Psoas muscle (tissue), 8 donors: ENCODE measurements around the gene DCUN1D2. TPM values are rescaled to one million over a fixed set of nuclear protein-coding genes. Genes with fewer than 3 reads are reported as not detected.
"Not testable (repeated sequence)": the region's sequence is repeated elsewhere in the genome, so short reads cannot be mapped to it uniquely, and the experiment has no call there.

ENCODE experiments used
- ATAC-seq, 4 donors: fragments of 200-7000 bp; cut with Tn5 transposase; one replicate each; pipeline ENCODE4 v1.9.1; 2020; ENCODE audit warnings: moderate library complexity in 3 of 4, mild to moderate bottlenecking in 2 of 4
- DNase-seq, 2 donors: peaks; one replicate each; pipeline ENCODE4 v3.0.0-alpha.2; 2020
- H3K27ac ChIP-seq: fragments of 200-600 bp; one replicate; pipeline ENCODE4 v1.8.0; 2022
- H3K27me3 ChIP-seq, 3 donors: fragments of 200-600 bp in 1 of 3; one replicate each; pipeline versions ENCODE4 v1.6.1 to v1.8.0; 2013 to 2022; ENCODE audit warnings: low read length in 2 of 3, mild to moderate bottlenecking in 2 of 3, moderate library complexity in 1 of 3; ENCODE audit not compliant: insufficient read depth in 3 of 3
- H3K36me3 ChIP-seq, 2 donors: fragments of 200-600 bp in 1 of 2; one replicate each; pipeline versions ENCODE4 v1.6.1 to v1.8.0; 2013 to 2022; ENCODE audit warnings: low read depth in 1 of 2, mild to moderate bottlenecking in 1 of 2, moderate library complexity in 1 of 2; ENCODE audit not compliant: insufficient read depth in 1 of 2
- H3K4me1 ChIP-seq: fragments of 200-600 bp; one replicate; pipeline ENCODE4 v1.8.0; 2022
- H3K4me3 ChIP-seq: fragments of 200-600 bp; one replicate; pipeline ENCODE4 v1.8.0; 2022; ENCODE audit warnings: mild to moderate bottlenecking
- H3K9me3 ChIP-seq: fragments of 200-600 bp; one replicate; pipeline ENCODE4 v1.8.0; 2022
- CTCF ChIP-seq: fragments of 200-600 bp; IDR thresholded peaks from one replicate; pipeline ENCODE4 v1.8.0; 2022; ENCODE audit warnings: antibody characterized with exemption
- WGBS, 3 donors: extraction: QIAGEN DNeasy Blood & Tissue Kit; methylation state at CpG; one replicate each; pipeline versions ENCODE4 v1.1.6 to v1.1.7; 2013; 5-methylcytosine and 5-hydroxymethylcytosine counted together
- intact Hi-C, 2 donors: fragments of 100-400 bp; cut with DNase I; formaldehyde crosslinking; loops; one replicate each; pipeline versions ENCODE4 v1.11.0 to v1.14.2; 2022
- polyA plus RNA-seq, 3 donors: library from polyadenylated mRNA; stranded (reverse); fragments of 200-250 nt; gene quantifications; one replicate each; pipeline ENCODE4 v1.2.3, GENCODE V29; 2013
- total RNA-seq, 4 donors: library from RNA; stranded (reverse); fragmentation: NEBNext Ultra II Directional in 2 of 4; extraction: Animal tissue kit (Norgen Biotek cat#: 25700) in 2 of 4; gene quantifications; one replicate each; pipeline versions ENCODE4 v1.2.1 to v1.2.4, GENCODE V29; 2021 to 2023
- donor health status: healthy with polysubstance abuse.
- donor health status: DM: no; HTN: no; CAD: no; lungs with moderate emphysema.
- donor health status: Bipolar disorder and iron deficiency.
- donor health status: healthy.
- donor health status: DM: yes; HTN: yes; CAD: no.
- donor health status: DM: no; HTN: no; CAD: no.
- donor health status: DM: no; HTN: no; CAD: no.
- donor health status: DM: yes; HTN: yes; CAD: no.

The DCUN1D2 gene
- total and polyA plus RNA-seq, 7 donors = 32.4 to 151 (median 71.2) TPM

GRCh38 chr13:113450861-113451620, 39.5 kb downstream of the DCUN1D2 start:
- peak; percentile 57 to 88 for DNase-seq
- H3K36me3 ChIP-seq = peaks cover 0 to 14% of the 10 kb centered on the region in 2 donors
- TF ChIP-seq CTCF = peak; percentile 39
- WGBS, 3 donors = 42 to 53% (median 49%) methylated on average over 18 of the region's 19 CpGs
- H3K27ac ChIP-seq = peak overlapping the region; percentile 89
- ATAC-seq = peak in 2 of 4 donors; percentile 25 to 31
- H3K27me3 ChIP-seq, H3K9me3 ChIP-seq: not testable (repeated sequence)
- peaks cover 33% of the 10 kb centered on the region for H3K4me1 ChIP-seq
- intact Hi-C loops = loop anchor here (5.0 to 10.0 kb wide), 4 partner anchors 34 to 176 kb away; partner anchors contain the start of gene LAMP1 (in 1 of the 2)
- H3K4me3 ChIP-seq = peak overlapping the region; percentile 68

GRCh38 chr13:113450348-113450744, 40.2 kb downstream of the DCUN1D2 start:
- peak in 1 of 2 donors; percentile 26 for DNase-seq
- intact Hi-C loops = loop anchor here (5.0 to 10.0 kb wide), 4 partner anchors 33 to 176 kb away; partner anchors contain the start of gene LAMP1 (in 1 of the 2)
- not testable (repeated sequence) for H3K27me3 ChIP-seq, H3K9me3 ChIP-seq, H3K36me3 ChIP-seq, ATAC-seq
- WGBS, 3 donors = 56 to 80% (median 60%) methylated on average over 8 to 9 of the region's 9 CpGs
- Histone ChIP-seq H3K4me1 (peaks cover 33% of the 10 kb centered on the region), H3K4me3 (peak overlapping the region; percentile 60), H3K27ac (peak overlapping the region; percentile 89)

DNA sequence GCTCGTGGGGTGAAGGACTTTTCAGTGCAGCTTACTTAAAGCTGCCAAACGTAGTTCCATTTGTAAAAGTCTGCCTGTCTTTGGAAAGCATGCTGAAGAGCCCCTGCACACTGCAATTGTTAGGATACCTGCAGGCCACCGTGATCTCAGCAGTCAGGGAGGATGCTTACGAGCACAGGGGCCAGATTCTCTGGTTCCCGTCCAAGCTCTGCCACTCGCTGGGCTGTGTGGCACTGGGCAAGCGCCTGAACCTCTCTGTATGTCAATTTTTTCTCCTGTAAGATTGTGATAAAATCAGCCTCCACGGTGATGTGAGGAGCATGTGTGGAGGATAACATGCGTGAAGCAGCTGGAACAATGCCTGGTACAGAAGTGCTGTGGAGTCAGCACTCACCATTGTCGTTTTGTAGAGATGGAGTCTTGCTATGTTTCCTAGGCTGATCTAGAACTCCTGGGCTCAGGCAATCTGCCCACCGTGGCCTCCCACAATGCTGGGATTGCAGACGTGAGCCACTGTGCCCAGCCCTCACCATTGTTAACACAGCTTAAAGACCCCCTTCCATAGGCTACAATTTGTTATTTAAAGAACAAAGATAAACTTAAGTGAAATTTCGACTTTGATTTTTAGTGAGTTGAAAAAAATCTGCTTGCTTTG, 40.7 kb downstream of the DCUN1D2 start:
- H3K9me3 ChIP-seq = no peaks in the 10 kb centered on the region
- 50 to 69% (median 56%) methylated on average over 13 of the region's 13 CpGs for WGBS, 3 donors
- H3K4me3 ChIP-seq = peak overlapping the region; percentile 60
- no peak for TF ChIP-seq CTCF
- DNase-seq = peak in 1 of 2 donors; percentile 44
- H3K27ac ChIP-seq = peak overlapping the region; percentile 89
- intact Hi-C loops = loop anchor here (5.0 to 10.0 kb wide), 4 partner anchors 33 to 175 kb away; partner anchors contain the start of gene LAMP1 (in 1 of the 2)
- H3K4me1 ChIP-seq = peaks cover 33% of the 10 kb centered on the region
- no peaks in the 10 kb centered on the region for H3K27me3 ChIP-seq
- no peak for ATAC-seq
- peaks cover 0 to 9% of the 10 kb centered on the region in 2 donors for H3K36me3 ChIP-seq

DNA sequence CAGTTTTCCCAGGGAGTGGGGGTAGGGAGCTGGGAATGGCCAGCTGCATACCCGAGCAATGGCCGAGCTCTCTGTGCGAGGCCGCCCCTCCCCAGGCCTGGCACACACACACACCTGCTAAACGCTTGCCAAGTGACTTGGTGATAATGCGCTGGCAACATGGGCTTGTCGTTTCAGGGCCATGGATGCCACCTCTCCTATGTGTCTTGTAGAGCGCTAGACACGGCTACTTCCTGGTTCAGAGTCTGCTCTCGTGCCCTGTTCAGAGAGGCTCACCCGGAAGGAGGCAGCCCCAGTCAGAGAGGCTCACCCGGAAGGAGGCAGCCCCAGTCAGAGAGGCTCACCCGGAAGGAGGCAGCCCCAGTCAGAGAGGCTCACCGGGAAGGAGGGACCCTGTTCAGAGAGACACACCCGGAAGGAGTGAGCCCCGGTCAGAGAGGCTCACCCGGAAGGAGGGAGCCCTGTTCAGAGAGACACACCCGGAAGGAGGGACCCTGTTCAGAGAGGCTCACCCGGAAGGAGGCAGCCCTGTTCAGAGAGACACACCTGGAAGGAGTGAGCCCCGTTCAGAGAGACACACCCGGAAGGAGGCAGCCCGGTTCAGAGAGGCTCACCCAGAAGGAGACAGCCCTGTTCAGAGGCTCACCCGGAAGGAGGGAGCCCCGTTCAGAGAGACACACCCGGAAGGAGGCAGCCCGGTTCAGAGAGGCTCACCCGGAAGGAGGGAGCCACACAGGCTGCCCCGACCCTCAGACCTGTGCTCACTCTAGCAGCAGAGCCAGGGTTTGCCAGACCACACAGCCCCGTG, 41.4 kb downstream of the DCUN1D2 start:
- peak; percentile 67 for DNase-seq
- Histone ChIP-seq H3K27ac (peak overlapping the region; percentile 89), H3K4me3 (peak overlapping the region; percentile 60), H3K27me3 (no peaks in the 10 kb centered on the region), H3K4me1 (peaks cover 33% of the 10 kb centered on the region), H3K36me3 (peaks cover 0 to 16% of the 10 kb centered on the region in 2 donors), H3K9me3 (no peaks in the 10 kb centered on the region)
- ATAC-seq = peak in 3 of 4 donors; percentile 0 to 4 (median 2)
- 40 to 52% (median 46%) methylated on average over 29 of the region's 29 CpGs for WGBS, 3 donors
- no peak for TF ChIP-seq CTCF
- intact Hi-C loops = loop anchor here in 1 of 2 donors (1.0 kb wide), 1 partner anchor 22 kb away; no protein-coding TSS in a partner anchor
